ENCODE results near the gene TOMM34. TPM values are rescaled to one million over a fixed set of nuclear protein-coding genes. Genes with fewer than 3 reads are reported as not detected.

The TOMM34 gene
- total RNA-seq, 1 donor from 2014 or later: 24.8 TPM

- no peak for DNase-seq (ENCODE audit: low read depth)
These were observed 65.2 kb downstream of the TOMM34 start for GRCh38 chr20:44894959-44895358.

Other genes with a start within 250 kb of the TOMM34 start
- 0.10 TPM in 1 of 2 replicates, not detected in the other for gene CCN5, start 245.0 kb downstream of the TOMM34 start, total RNA-seq
- gene KCNK15, start 214.5 kb downstream of the TOMM34 start, total RNA-seq: 2.1 and 4.6 TPM in 2 replicates
- gene RIMS4, start 149.9 kb downstream of the TOMM34 start, total RNA-seq: 0.05 TPM in 1 of 2 replicates, not detected in the other
- gene YWHAB, start 74.7 kb downstream of the TOMM34 start, total RNA-seq: 151 and 278 TPM in 2 replicates
- gene PABPC1L, start 50.3 kb downstream of the TOMM34 start, total RNA-seq: 3.8 and 18.3 TPM in 2 replicates
- gene STK4, start 6.1 kb upstream of the TOMM34 start, total RNA-seq: 26.9 and 41.2 TPM in 2 replicates
- 12.3 and 22.6 TPM in 2 replicates for gene KCNS1, start 140.7 kb upstream of the TOMM34 start, total RNA-seq
- gene WFDC5, start 154.8 kb upstream of the TOMM34 start, total RNA-seq: not detected in 2 replicates
- gene WFDC12, start 164.1 kb upstream of the TOMM34 start, total RNA-seq: not detected in 2 replicates
- 0.55 TPM in 1 of 2 replicates, not detected in the other for gene PI3, start 214.5 kb upstream of the TOMM34 start, total RNA-seq
- gene SEMG1, start 246.6 kb upstream of the TOMM34 start, total RNA-seq: not detected in 2 replicates